Endothelial cell of umbilical vein (primary cell): ENCODE measurements around the gene LRFN2. TPM values are rescaled to one million over a fixed set of nuclear protein-coding genes. Genes with fewer than 3 reads are reported as not detected.

ENCODE experiments used
- BruUV-seq: library from RNA; stranded (reverse); fragments of 400-500 nt; replicated peaks from 2 replicates; lab custom pipeline; 2021; lab: Mats Ljungman, UMichigan
- CTCF ChIA-PET: fragments of 300-600, 350-600 bp; sonication (Branson Sonifier 250); formaldehyde crosslinking; loops from one replicate; lab custom pipeline; 2021; ENCODE audit warnings: antibody characterized with exemption, inconsistent platforms; lab: Charles Lee
- POLR2A ChIA-PET: fragments of 300-600, 350-600 bp; sonication (Branson Sonifier 250); formaldehyde crosslinking; loops from one replicate; lab custom pipeline; 2021; ENCODE audit warnings: antibody characterized with exemption, inconsistent platforms; lab: Charles Lee
- DNase-seq: peaks from one replicate; pipeline ENCODE4 v3.0.0-alpha.2; 2011; ENCODE audit warnings: low read depth, low spot score
- FAIRE-seq: peaks from 2 replicates; lab custom pipeline; 2011; peaks lifted over from hg19 to GRCh38; lab: Jason Lieb, UNC
- H2AFZ ChIP-seq: 2 replicates; pipeline ENCODE4 v1.6.0; 2012; ENCODE audit warnings: low read depth, low read length, control low read depth, inconsistent platforms
- H3K27ac ChIP-seq: 2 replicates; pipeline ENCODE4 v1.5.1; 2011; ENCODE audit warnings: low read depth, mild to moderate bottlenecking, control low read depth, low read length, moderate library complexity; ENCODE audit not compliant: insufficient read depth
- H3K27me3 ChIP-seq, 2 experiments: 2 replicates each; pipeline versions ENCODE4 v1.6.0 to v1.6.1; 2011; ENCODE audit warnings: low read length in 2 of 2, mixed read lengths in 1 of 2; ENCODE audit not compliant: control insufficient read depth in 2 of 2, insufficient read depth in 2 of 2
- H3K36me3 ChIP-seq, 2 experiments: 2 replicates in 1 of 2; 3 replicates in 1 of 2; pipeline ENCODE4 v1.5.1; 2011; ENCODE audit warnings: low read length in 2 of 2, mild to moderate bottlenecking in 1 of 2, moderate library complexity in 1 of 2; ENCODE audit not compliant: control insufficient read depth in 2 of 2, insufficient read depth in 2 of 2; ENCODE audit errors: extremely low read depth in 1 of 2
- H3K4me1 ChIP-seq: 3 replicates; pipeline ENCODE4 v1.5.1; 2011; ENCODE audit warnings: mild to moderate bottlenecking, low read length; ENCODE audit not compliant: control insufficient read depth, insufficient read depth; ENCODE audit errors: extremely low read depth
- H3K4me2 ChIP-seq: 2 replicates; pipeline ENCODE4 v1.6.1; 2011; ENCODE audit warnings: low read length, control low read depth, mixed read lengths; ENCODE audit not compliant: insufficient read depth
- H3K4me3 ChIP-seq, 3 experiments: fragments of 200-600 bp in 1 of 3; sonication (generic), shearing (Covaris generic) in 1 of 3; replicated peaks in 1 of 3; 2 replicates each; pipeline ENCODE4 v1.5.1; 2011 to 2016; ENCODE audit warnings: control low read depth in 3 of 3, low read length in 3 of 3, mild to moderate bottlenecking in 2 of 3, inconsistent platforms in 1 of 3, low read depth in 1 of 3, moderate library complexity in 1 of 3; ENCODE audit not compliant: insufficient read depth in 1 of 3
- H3K79me2 ChIP-seq: 2 replicates; pipeline ENCODE4 v1.6.0; 2012; ENCODE audit warnings: low read length, inconsistent platforms; ENCODE audit not compliant: control insufficient read depth, insufficient read depth
- H3K9ac ChIP-seq: replicated peaks from 2 replicates; pipeline ENCODE3; 2011; ENCODE audit warnings: low read length, control low read depth; ENCODE audit not compliant: insufficient read depth; ENCODE audit errors: extremely low read depth
- H3K9me1 ChIP-seq: replicated peaks from 3 replicates; pipeline ENCODE4 v1.6.0; 2011; ENCODE audit warnings: mild to moderate bottlenecking, low read length; ENCODE audit not compliant: control insufficient read depth, insufficient read depth; ENCODE audit errors: extremely low read depth
- H3K9me3 ChIP-seq: replicated peaks from 2 replicates; pipeline ENCODE4 v1.5.1; 2012; ENCODE audit warnings: low read length, inconsistent platforms; ENCODE audit not compliant: control insufficient read depth, insufficient read depth
- H4K20me1 ChIP-seq: replicated peaks from 2 replicates; pipeline ENCODE3; 2011; ENCODE audit warnings: mild to moderate bottlenecking, low read length; ENCODE audit not compliant: control insufficient read depth, insufficient read depth; ENCODE audit errors: extremely low read depth
- EZH2 ChIP-seq: IDR thresholded peaks from 2 replicates; pipeline ENCODE4 v1.6.1; 2012; ENCODE audit warnings: borderline replicate concordance, low read depth, mild to moderate bottlenecking, moderate library complexity, low read length, inconsistent platforms; ENCODE audit not compliant: severe bottlenecking
- FOS ChIP-seq: IDR thresholded peaks from 2 replicates; pipeline ENCODE4 v1.6.1; 2011; ENCODE audit warnings: mild to moderate bottlenecking, low read length, moderate library complexity, borderline replicate concordance; ENCODE audit not compliant: insufficient read depth
- GATA2 ChIP-seq: IDR thresholded peaks from 2 replicates; pipeline ENCODE4 v1.7.0; 2011; ENCODE audit warnings: low read depth, mild to moderate bottlenecking, moderate library complexity, mixed read lengths, low read length; ENCODE audit not compliant: insufficient read length, insufficient read depth
- JUN ChIP-seq: IDR thresholded peaks from 2 replicates; pipeline ENCODE4 v1.6.1; 2011; ENCODE audit warnings: borderline replicate concordance, low read depth; ENCODE audit not compliant: insufficient read length, insufficient read depth
- MYC ChIP-seq: IDR thresholded peaks from one replicate; pipeline ENCODE4 v1.6.1; 2011; ENCODE audit warnings: mild to moderate bottlenecking, low read depth, low read length
- POLR2A ChIP-seq: IDR thresholded peaks from 2 replicates; pipeline ENCODE4 v1.6.1; 2012; ENCODE audit warnings: low read depth, mild to moderate bottlenecking, control low read depth, low read length
- POLR2AphosphoS5 ChIP-seq: IDR thresholded peaks from 2 replicates; pipeline ENCODE4 v1.6.1; 2012; ENCODE audit warnings: low read depth, mild to moderate bottlenecking, control low read depth, low read length, moderate library complexity; ENCODE audit not compliant: insufficient read depth
- dilution Hi-C: fragments of 300-500 bp; cut with MboI; formaldehyde crosslinking; loops from one replicate; pipeline ENCODE4 v1.15.0; 2019; ENCODE audit warnings: low sequenced_read_pairs; ENCODE audit not compliant: extremely low pct_ligation_motif_present
- intact Hi-C: fragments of 100-400 bp; cut with micrococcal nuclease; formaldehyde crosslinking; loops from one replicate; pipeline ENCODE4 v1.10.0; 2022
- polyA plus RNA-seq, 4 experiments: library from polyadenylated mRNA; depleted of rRNA in 3 of 4; stranded (reverse) in 3 of 4; unstranded in 1 of 4; fragments of >200 nt; gene quantifications; 2 replicates each; pipeline versions ENCODE4 v1.2.1 to v1.2.3, GENCODE V29; 2011 to 2012; ENCODE audit warnings: missing spikeins in 1 of 4
- total RNA-seq: library from RNA; stranded (reverse); gene quantifications from 2 replicates; pipeline ENCODE4 v1.2.3, GENCODE V29; 2021
- TF ChIP-seq, protein P1 (sequence below), 2 donors: IDR thresholded peaks; 1 replicate in 1 of 2; 2 replicates in 1 of 2; pipeline ENCODE4 v1.5.1; 2011; ENCODE audit warnings: low read length in 2 of 2, mild to moderate bottlenecking in 2 of 2, moderate library complexity in 2 of 2, control low read depth in 1 of 2, inconsistent platforms in 1 of 2, low read depth in 1 of 2; ENCODE audit not compliant: insufficient read depth in 1 of 2; ENCODE audit errors: extremely low read depth in 1 of 2
- TF ChIP-seq, protein P2 (sequence below): IDR thresholded peaks from 2 replicates; pipeline ENCODE4 v1.6.1; 2011; ENCODE audit not compliant: insufficient read depth, insufficient read length

LRFN2 gene
- total and polyA plus RNA-seq, 2 donors (not counting 3 experiments of a cell fraction or from before 2014, with no cell fraction given) = not detected

DNA sequence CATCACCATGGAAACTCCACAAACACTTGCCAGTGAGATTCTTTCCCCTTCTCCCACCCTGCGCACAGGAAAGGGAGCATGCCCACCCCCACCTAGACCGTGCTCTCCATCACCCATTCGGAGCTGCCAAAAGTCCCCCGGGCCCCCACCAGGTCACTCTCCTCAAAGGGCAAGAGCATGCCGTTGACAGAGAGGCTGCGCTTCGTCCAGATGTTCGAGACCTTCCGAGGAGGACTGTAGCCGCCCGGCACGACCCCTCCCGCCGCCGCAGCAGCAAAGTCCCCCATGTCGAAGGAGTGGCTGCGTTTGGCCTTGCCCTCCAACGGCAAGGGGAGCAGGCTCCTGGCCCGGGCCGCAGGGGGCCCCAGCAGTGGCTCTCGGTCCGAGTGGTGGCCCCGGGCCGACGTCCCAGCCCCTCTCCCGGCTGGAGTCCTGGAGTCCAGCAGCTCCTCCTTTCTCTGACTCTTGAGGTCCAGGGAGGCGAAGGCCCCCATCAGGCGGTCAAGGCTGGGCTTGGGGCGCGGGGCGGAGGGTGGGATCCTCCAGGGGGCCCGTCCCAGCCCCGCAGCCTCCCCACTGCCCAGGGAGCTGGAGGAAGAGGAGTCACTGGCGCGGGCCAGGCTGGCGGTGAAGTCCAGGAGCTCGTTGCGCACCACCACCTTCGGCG lies 195.2 kb downstream of the LRFN2 start:
- BruUV-seq = no TSS peak
- no peaks in the 10 kb centered on the region for H4K20me1 ChIP-seq
- FAIRE-seq = no peak
- intact Hi-C loops (no loop called here), dilution Hi-C loops (no loop called here)
- CTCF ChIA-PET = no interaction called here
- H2AFZ ChIP-seq = no peak overlapping the region
- no peaks in the 10 kb centered on the region for H3K79me2 ChIP-seq
- no peaks in the 10 kb centered on the region for H3K9me3 ChIP-seq
- H3K27ac ChIP-seq = no peak overlapping the region
- H3K4me1 ChIP-seq = no peaks in the 10 kb centered on the region
- no peaks in the 10 kb centered on the region for H3K27me3 ChIP-seq
- no peak overlapping the region for H3K4me2 ChIP-seq
- H3K9me1 ChIP-seq = no peaks in the 10 kb centered on the region
- POLR2A ChIA-PET = no interaction called here
- H3K36me3 ChIP-seq = no peaks in the 10 kb centered on the region
- DNase-seq = no peak
- no peak for TF ChIP-seq JUN
- no peak for TF ChIP-seq POLR2AphosphoS5
- TF ChIP-seq MYC = no peak
- TF ChIP-seq, protein P1, sequence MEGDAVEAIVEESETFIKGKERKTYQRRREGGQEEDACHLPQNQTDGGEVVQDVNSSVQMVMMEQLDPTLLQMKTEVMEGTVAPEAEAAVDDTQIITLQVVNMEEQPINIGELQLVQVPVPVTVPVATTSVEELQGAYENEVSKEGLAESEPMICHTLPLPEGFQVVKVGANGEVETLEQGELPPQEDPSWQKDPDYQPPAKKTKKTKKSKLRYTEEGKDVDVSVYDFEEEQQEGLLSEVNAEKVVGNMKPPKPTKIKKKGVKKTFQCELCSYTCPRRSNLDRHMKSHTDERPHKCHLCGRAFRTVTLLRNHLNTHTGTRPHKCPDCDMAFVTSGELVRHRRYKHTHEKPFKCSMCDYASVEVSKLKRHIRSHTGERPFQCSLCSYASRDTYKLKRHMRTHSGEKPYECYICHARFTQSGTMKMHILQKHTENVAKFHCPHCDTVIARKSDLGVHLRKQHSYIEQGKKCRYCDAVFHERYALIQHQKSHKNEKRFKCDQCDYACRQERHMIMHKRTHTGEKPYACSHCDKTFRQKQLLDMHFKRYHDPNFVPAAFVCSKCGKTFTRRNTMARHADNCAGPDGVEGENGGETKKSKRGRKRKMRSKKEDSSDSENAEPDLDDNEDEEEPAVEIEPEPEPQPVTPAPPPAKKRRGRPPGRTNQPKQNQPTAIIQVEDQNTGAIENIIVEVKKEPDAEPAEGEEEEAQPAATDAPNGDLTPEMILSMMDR (IDR thresholded peaks at IDR 0.05; ENCODE audit: extremely low read depth in 1 of 2, insufficient read depth in 1 of 2, low read depth in 1 of 2, low read length in 2 of 2) = no peak
- TF ChIP-seq GATA2 = no peak
- no peak for TF ChIP-seq POLR2A
- TF ChIP-seq FOS = no peak
- TF ChIP-seq, protein P2, sequence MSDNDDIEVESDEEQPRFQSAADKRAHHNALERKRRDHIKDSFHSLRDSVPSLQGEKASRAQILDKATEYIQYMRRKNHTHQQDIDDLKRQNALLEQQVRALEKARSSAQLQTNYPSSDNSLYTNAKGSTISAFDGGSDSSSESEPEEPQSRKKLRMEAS = no peak
- no peak for TF ChIP-seq EZH2
- H3K9ac ChIP-seq = no peak overlapping the region
- no peak overlapping the region for H3K4me3 ChIP-seq
